ELF-1 (cell line): ENCODE results near the gene ZNF445.
A peak's percentile ranks its signal among the peaks of the same experiment; 100 is the strongest.
"Not testable (repeated sequence)": the region's sequence is repeated elsewhere in the genome, so short reads cannot be mapped to it uniquely, and the experiment has no call there.

Experiments used
- DNase-seq: peaks from one replicate; pipeline ENCODE4 v3.0.0-alpha.2; 2016; ENCODE audit warnings: low read depth, low spot score

ZNF445 gene

DNA sequence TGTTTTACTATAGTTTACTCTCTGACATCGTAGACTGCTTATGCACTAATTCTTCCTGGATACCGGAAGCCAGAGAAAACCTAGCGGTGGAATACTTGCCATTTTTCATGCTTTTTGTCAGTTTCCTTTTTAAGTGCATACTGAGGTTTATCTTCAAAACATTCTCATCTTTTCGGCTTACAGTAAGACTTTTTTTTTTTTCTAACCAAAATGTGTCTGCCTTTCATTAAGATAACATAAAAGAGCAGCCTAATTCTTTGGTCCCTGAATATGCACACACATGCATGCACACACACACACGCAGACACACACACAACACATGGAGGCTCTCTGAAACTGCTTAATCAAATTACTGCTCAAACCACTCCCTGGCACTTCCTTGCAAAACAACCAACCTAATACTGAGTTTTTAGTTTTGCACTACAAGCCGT is 1.3 kb downstream of the ZNF445 start:
- DNase-seq: no peak

GRCh38 chr3:44474886-44475285 is 2.6 kb downstream of the ZNF445 start:
- not testable (repeated sequence) for DNase-seq

GRCh38 chr3:44470430-44470829 is 7.0 kb downstream of the ZNF445 start:
- DNase-seq: no peak

GRCh38 chr3:44469914-44470313 is 7.6 kb downstream of the ZNF445 start:
- no peak for DNase-seq

- peak; percentile 36 for DNase-seq
These were observed 8.6 kb downstream of the ZNF445 start for GRCh38 chr3:44468572-44469520.

GRCh38 chr3:44468099-44468537 is 9.4 kb downstream of the ZNF445 start:
- not testable (repeated sequence) for DNase-seq

DNA sequence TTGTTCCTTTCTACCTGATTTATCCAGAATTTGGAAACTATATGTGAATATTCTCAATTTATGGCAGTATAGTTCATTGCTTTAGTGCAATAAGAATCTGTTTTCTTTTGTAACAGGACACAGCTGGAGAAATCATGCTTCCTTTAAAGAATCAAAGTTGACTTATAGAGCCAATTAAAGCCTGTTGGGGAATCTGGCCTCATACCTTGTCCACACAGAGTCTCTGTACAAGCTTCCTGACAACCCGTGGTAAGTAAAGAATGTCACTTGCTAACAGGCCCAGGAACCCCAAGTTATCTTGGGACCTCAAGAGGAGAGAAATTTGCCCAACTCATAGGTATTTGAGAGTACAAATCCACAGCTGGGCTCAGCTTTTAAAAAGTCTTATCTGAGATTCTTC is 10.2 kb downstream of the ZNF445 start:
- DNase-seq: no peak

DNA sequence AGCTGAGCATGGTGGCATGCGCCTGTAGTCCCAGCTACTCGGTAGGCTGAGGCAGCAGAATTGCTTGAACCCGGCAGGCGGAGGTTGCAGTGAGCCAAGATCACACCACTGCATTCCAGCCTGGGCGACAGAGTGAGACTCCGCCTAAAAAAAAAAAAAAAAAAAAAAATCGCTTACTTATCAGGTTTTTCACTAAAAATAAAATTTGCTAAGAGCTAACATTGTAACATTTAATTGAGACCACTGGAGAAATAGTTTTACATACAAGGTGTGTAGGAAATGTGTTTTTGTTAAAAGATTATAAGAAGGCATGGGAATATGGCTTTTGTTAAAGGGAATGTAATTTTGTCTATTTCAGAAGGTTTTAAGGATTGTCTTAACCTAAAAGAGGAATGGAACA is 12.6 kb downstream of the ZNF445 start:
- DNase-seq: not testable (repeated sequence)

DNA sequence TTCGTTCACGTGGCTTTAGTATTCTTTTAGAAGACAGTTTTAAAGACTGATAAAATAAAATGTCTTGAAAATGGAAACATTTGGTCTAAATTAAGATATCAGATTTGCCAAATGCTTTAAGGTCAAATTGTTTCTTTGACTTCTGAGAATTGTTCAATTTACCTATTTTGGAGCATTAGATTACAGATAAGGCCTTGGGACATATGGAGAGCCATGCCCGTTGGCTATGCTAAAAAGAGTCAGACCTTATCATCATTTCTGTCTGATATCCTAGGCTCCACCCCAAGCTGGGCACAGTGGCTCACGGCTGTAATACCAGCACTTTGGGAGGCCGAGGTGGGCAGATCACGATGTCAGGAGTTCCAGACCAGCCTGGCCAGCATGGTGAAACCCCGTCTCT is 13.0 kb downstream of the ZNF445 start:
- DNase-seq: no peak

DNA sequence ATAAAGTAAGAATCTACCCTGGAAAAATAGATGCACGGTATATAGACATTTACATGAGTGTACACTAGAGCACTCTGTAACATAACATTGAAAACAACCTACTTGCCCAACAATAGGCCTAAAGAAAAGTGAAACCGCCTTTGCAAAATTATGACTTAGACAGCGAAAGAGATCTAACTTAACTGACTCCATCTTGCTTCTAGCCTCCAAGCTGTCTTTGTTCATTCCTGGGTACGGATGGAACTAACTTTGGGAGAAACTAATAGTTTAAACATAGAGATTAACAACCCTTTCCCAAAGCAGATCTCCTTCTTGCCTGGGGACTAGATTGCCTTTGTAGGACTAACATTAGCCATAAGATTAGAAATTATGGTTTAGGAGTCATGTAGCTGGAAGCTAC is 17.4 kb downstream of the ZNF445 start:
- DNase-seq: not testable (repeated sequence)

DNA sequence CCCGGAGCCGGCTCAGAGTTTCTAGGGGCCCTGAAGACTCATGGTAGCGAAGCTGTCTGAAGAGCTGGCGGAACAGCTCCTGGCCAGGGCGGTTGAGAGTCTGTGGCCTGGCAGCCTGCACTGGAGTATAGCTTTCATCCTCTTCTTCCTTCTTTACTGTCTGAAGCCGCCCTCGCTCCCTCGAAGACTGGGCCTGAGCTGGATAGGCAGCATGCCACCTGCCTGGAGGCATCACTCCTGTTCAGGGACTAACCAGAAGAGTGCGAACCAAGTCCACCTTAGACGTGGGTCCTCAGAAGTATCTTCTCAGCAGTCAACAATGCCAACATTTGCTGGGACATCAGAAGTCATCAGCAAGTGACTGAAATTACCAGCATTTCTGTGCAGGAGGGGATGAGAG is 22.2 kb downstream of the ZNF445 start:
- DNase-seq: no peak

DNA sequence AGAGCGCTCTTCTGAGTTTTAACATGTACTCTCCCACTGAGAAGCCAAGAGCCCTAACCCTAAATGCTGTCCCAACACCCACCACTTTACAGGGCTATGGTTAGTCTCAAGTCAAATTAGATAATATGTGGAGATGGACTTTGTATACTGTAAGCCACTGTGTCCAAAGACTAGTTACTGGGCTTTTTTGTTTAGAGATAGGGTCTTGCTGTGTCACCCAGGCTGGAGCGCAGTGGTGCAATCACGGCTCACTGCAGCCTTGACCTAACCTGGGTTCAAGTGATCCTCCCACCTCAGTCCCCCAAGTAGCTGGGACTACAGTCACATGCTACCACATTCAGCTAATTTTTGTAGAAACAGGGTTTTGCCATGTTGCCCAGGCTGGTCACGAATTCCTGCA is 23.2 kb downstream of the ZNF445 start:
- no peak for DNase-seq

- DNase-seq: no peak
These were observed 26.0 kb downstream of the ZNF445 start for GRCh38 chr3:44451441-44451840.

DNA sequence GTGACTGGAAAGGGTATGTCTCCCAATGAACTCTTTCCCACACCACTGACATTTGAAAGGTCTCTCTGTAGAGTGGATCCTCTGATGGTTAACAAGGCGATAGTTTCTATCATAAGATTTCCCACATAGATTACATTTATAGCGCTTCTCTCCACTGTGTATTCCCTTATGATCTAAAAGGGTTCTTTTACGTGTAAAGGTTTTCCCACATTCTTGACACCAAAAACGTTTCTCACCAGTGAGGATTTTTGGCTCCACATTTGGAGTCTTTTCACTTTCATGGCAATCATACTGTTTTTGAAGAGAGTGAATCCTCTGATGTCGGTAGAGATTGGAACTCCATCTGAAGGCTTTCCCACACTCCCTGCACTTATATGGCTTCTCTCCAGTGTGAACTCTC is 30.5 kb downstream of the ZNF445 start:
- DNase-seq: no peak

DNA sequence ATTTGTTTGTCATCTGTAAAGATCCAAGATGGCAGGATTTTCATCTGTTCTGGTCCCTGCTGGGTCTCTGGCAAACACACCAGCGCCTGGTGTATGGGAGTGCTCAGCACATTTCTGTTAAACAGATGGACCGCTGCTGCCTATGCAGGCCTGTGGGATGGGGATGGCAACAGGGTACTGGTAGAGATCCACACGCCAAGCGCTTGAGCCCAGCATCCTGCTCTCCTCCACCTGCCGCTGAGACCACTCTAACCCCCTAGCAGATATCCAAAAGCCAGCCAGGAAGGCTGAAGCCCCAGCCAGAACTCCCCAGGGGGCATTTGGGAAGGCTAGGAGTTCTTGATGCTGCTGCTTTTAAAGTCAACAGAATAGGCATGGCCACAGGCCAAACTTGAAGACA is 31.7 kb downstream of the ZNF445 start:
- no peak for DNase-seq

DNA sequence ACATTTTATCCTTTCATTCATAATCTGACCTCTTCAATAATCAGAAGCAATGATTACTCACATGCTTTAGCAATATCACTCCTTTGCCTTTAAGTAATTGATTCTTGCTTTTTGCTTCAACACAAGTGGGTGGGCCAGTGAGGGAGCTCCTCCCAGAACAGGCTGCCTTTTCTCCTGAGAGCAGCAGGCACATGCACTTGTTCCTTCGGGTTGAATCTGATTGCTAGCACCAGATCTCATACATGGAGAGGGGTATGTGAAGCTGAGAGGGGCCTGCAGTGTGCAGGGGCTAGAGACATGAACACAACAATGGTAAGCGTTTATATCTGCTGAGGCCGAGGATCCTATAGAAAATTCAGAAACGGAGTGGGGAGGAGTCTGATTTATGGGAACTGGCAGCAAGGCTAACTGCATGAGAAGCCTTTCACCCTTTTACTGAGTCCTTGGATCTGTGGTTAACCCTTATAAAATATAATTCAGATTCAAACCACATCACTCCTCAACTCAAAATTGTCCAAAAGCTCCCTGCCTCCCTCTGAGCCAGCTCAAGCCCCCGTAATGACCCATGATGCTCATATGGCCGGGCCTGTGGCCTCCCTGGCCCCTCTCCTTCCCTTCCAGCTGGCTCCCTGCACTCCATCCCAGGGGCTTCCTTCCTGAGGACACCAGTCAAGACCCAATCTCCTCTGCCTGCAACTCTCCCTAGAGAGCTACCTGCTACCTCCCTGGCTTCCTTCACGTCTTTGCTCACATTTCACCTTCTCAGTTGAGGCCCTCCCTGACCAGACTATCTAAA is 32.4 kb downstream of the ZNF445 start:
- no peak for DNase-seq

GRCh38 chr3:44444437-44444836 is 33.0 kb downstream of the ZNF445 start:
- no peak for DNase-seq

DNA sequence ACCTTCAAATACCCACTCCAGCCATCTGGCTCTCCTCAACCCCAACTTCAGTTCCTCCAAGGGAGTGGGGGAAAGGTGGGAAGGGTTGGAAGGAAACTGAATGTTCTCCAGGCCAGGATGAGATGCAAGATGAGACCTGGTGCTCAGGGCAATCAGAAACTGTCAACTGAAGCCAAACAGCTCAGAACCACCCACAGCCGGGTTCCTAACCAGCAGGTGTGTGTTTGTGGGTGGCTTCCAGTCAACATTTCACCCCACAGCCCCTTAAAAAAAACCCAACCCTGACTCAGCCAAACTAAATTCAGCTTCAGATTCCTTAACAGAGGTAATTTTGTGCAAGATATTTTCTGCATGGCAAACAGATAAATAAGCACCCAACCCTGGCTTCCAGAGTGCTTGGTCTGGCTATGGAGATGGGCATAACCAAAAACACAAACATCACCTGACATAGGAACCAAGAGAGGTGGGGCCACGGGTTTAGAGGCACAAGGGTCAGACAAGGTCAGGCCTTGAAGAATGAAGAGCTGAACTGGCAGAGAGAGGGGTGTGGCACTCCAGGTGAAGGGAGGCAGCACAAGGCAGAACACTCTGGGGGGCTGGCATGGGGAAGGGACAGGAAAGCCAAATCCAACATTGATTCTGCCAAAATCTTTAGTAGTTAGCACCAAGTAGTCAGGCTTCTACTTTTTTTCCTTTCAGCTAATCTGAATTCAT is 34.7 kb downstream of the ZNF445 start:
- DNase-seq: no peak

DNA sequence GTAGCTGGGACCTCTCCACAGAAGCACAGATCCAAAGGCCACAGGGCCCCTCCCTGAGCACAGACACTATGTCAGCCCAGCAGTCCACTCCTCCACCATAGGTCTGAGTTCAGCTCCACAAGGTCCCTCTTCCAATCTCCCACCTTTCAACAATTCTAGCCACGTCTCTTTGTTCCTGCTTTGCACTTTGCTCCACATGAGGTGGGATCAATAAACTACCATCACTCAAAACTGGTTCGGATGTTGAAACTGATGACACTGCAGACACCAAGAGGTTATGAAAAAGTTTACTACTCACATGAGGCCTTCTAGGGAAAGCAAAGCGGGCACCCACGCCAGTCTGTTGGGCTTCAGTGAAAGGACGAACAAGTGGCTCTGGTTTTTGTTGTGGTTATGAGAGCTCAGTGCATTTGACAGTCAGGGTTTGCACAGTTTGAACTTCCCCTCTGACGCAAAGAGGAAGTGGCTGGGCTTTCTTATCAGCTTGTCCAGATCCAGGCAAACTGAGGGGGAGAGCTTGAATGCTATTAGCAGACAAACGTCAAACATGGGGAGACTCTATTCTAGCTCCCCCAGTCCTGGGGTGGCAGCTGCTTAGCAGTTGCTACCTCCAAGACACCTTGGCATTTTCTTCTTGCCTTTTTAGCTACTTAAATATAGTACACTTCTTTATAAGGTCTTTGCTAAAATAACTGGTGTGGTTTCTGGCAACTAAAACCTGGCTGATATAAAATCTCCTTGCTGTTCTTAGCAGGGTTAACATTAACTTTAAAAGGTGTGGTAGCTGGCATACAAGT is 37.8 kb downstream of the ZNF445 start:
- peak; percentile 40 for DNase-seq

DNA sequence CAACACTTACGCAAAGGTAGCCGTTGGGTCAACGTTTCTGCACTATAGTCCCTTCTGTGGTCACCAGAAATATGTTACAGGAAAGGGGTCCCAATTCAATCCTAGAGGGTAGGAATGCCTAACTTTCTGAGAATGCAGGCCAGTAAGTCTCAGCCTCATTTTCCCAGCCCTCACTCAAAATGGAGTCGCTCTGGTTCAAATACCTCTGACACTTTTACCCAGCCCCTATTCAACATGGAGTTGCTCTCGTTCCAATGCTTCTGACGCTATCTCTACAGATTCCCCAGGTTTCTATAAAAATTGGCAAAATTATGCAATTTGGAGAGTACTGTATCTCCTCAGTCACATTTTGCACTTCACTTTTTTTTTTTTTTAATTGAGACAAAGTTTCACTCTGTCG is 39.7 kb downstream of the ZNF445 start:
- no peak for DNase-seq

- DNase-seq: no peak
These were observed 41.3 kb downstream of the ZNF445 start for GRCh38 chr3:44436181-44436580.
